Prostate gland (tissue), 2 donors: ENCODE data around the gene ITPR2. TPM values are rescaled to one million over a fixed set of nuclear protein-coding genes. Genes with fewer than 3 reads are reported as not detected.

Experiments used
- DNase-seq: peaks from one replicate; pipeline ENCODE4 v3.0.0-alpha.2; 2019; ENCODE audit warnings: low spot score
- H3K27ac ChIP-seq, 2 donors: fragments of 200-600 bp; sonication (generic); 2 replicates each; pipeline ENCODE4 v1.5.1; 2017 to 2019
- H3K27me3 ChIP-seq: fragments of 200-600 bp; sonication (generic); replicated peaks from 2 replicates; pipeline ENCODE4 v1.5.1; 2019; ENCODE audit not compliant: insufficient read depth
- H3K36me3 ChIP-seq, 2 donors: fragments of 200-600 bp; sonication (generic); 1 replicate in 1 of 2; 2 replicates in 1 of 2; pipeline versions ENCODE4 v1.5.1 to v1.8.1; 2017 to 2019
- H3K4me1 ChIP-seq: fragments of 200-600 bp; sonication (generic); replicated peaks from 2 replicates; pipeline ENCODE4 v1.5.1; 2019
- H3K4me3 ChIP-seq, 2 donors: fragments of 200-600 bp; sonication (generic); 2 replicates each; pipeline ENCODE4 v1.5.1; 2017 to 2019
- H3K9me3 ChIP-seq: fragments of 200-600 bp; sonication (generic); 2 replicates; pipeline ENCODE4 v1.5.1; 2017
- CTCF ChIP-seq, 4 experiments: fragments of 200-600 bp in 2 of 4; fragments of 450-650 bp in 2 of 4; sonication (generic) in 2 of 4; IDR thresholded peaks; 1 replicate in 3 of 4; 2 replicates in 1 of 4; pipeline ENCODE4 v1.5.1; 2016 to 2019; ENCODE audit warnings: antibody characterized with exemption in 4 of 4, mild to moderate bottlenecking in 2 of 4, moderate library complexity in 2 of 4
- POLR2A ChIP-seq: fragments of 450-650 bp; IDR thresholded peaks from one replicate; pipeline ENCODE4 v1.6.1; 2016; ENCODE audit warnings: antibody characterized with exemption, mild to moderate bottlenecking
- POLR2AphosphoS5 ChIP-seq: sonication (generic); formaldehyde crosslinking; IDR thresholded peaks from one replicate; pipeline ENCODE4 v1.6.1; 2017; ENCODE audit warnings: antibody characterized with exemption
- WGBS: methylation state at CpG from one replicate; pipeline ENCODE4 v1.1.5; 2018; 5-methylcytosine and 5-hydroxymethylcytosine counted together
- intact Hi-C: fragments of 100-400 bp; cut with DNase I; formaldehyde crosslinking; loops from one replicate; pipeline ENCODE4 v1.14.2; 2022
- total RNA-seq, 2 donors: library from RNA; depleted of rRNA; stranded (reverse); fragments of >200 nt; gene quantifications; one replicate each; pipeline ENCODE4 v1.1.0, GENCODE V29; 2016

Gene ITPR2
- total RNA-seq, 2 donors from 2014 or later, result 30.0 to 44.4 TPM

- 90% methylated on average over 5 of the region's 5 CpGs for WGBS
- H3K27me3 ChIP-seq, result no peaks in the 10 kb centered on the region
- H3K4me3 ChIP-seq, result no peak overlapping the region
- H3K9me3 ChIP-seq, result no peaks in the 10 kb centered on the region
- intact Hi-C loops, result no loop called here
- H3K4me1 ChIP-seq, result no peaks in the 10 kb centered on the region
- TF ChIP-seq POLR2A (no peak), CTCF (IDR thresholded peaks at IDR 0.05) (no peak), POLR2AphosphoS5 (no peak)
- DNase-seq, result no peak
- H3K27ac ChIP-seq, result no peak overlapping the region
- H3K36me3 ChIP-seq, result no peaks in the 10 kb centered on the region
These were observed 117.8 kb downstream of the ITPR2 start for GRCh38 chr12:26715232-26715631.

- no peaks in the 10 kb centered on the region for H3K27me3 ChIP-seq
- no peak overlapping the region for H3K27ac ChIP-seq
- no peaks in the 10 kb centered on the region for H3K9me3 ChIP-seq
- H3K4me1 ChIP-seq, result no peaks in the 10 kb centered on the region
- DNase-seq, result no peak
- H3K36me3 ChIP-seq, result no peaks in the 10 kb centered on the region
- no peak overlapping the region for H3K4me3 ChIP-seq
- 89% methylated on average over 8 of the region's 8 CpGs for WGBS
- TF ChIP-seq POLR2AphosphoS5 (no peak), POLR2A (no peak), CTCF (IDR thresholded peaks at IDR 0.05) (no peak)
- intact Hi-C loops, result no loop called here
These were observed 119.1 kb downstream of the ITPR2 start for GRCh38 chr12:26713885-26714383.

GRCh38 chr12:26712892-26713291 is 120.1 kb downstream of the ITPR2 start:
- TF ChIP-seq POLR2A, result no peak
- no peak for TF ChIP-seq CTCF (IDR thresholded peaks at IDR 0.05)
- TF ChIP-seq POLR2AphosphoS5, result no peak
- DNase-seq, result no peak
- WGBS, result 68% methylated on average over 5 of the region's 5 CpGs

GRCh38 chr12:26711569-26711968 is 121.4 kb downstream of the ITPR2 start:
- no peak overlapping the region for H3K4me3 ChIP-seq
- no peaks in the 10 kb centered on the region for H3K36me3 ChIP-seq
- H3K4me1 ChIP-seq, result no peaks in the 10 kb centered on the region
- no peak for DNase-seq
- H3K27ac ChIP-seq, result no peak overlapping the region
- WGBS, result 84% methylated on average over 3 of the region's 3 CpGs
- TF ChIP-seq POLR2AphosphoS5, result no peak
- no peak for TF ChIP-seq POLR2A
- no peak for TF ChIP-seq CTCF (IDR thresholded peaks at IDR 0.05)
- intact Hi-C loops, result no loop called here
- no peaks in the 10 kb centered on the region for H3K9me3 ChIP-seq
- H3K27me3 ChIP-seq, result no peaks in the 10 kb centered on the region

More at GRCh38 chr12:26712892-26713291, 120.1 kb downstream of the ITPR2 start:
- no peaks in the 10 kb centered on the region for H3K4me1 ChIP-seq
- H3K9me3 ChIP-seq, result no peaks in the 10 kb centered on the region
- no peak overlapping the region for H3K4me3 ChIP-seq
- H3K27me3 ChIP-seq, result no peaks in the 10 kb centered on the region
- intact Hi-C loops, result no loop called here
- no peaks in the 10 kb centered on the region for H3K36me3 ChIP-seq
- no peak overlapping the region for H3K27ac ChIP-seq

GRCh38 chr12:26711072-26711471 is 121.9 kb downstream of the ITPR2 start:
- Histone ChIP-seq H3K27ac (no peak overlapping the region), H3K9me3 (no peaks in the 10 kb centered on the region), H3K4me1 (no peaks in the 10 kb centered on the region), H3K4me3 (no peak overlapping the region), H3K36me3 (no peaks in the 10 kb centered on the region), H3K27me3 (no peaks in the 10 kb centered on the region)
- 47% methylated on average over 5 of the region's 5 CpGs for WGBS
- DNase-seq, result no peak
- no peak for TF ChIP-seq POLR2A
- no peak for TF ChIP-seq POLR2AphosphoS5
- no peak for TF ChIP-seq CTCF (IDR thresholded peaks at IDR 0.05)
- intact Hi-C loops, result no loop called here
